ENCODE measurements around the gene EIF3L. TPM values are rescaled to one million over a fixed set of nuclear protein-coding genes. Genes with fewer than 3 reads are reported as not detected.

The EIF3L gene
- total RNA-seq, 2 experiments from 2014 or later: 632 to 670 TPM

DNA sequence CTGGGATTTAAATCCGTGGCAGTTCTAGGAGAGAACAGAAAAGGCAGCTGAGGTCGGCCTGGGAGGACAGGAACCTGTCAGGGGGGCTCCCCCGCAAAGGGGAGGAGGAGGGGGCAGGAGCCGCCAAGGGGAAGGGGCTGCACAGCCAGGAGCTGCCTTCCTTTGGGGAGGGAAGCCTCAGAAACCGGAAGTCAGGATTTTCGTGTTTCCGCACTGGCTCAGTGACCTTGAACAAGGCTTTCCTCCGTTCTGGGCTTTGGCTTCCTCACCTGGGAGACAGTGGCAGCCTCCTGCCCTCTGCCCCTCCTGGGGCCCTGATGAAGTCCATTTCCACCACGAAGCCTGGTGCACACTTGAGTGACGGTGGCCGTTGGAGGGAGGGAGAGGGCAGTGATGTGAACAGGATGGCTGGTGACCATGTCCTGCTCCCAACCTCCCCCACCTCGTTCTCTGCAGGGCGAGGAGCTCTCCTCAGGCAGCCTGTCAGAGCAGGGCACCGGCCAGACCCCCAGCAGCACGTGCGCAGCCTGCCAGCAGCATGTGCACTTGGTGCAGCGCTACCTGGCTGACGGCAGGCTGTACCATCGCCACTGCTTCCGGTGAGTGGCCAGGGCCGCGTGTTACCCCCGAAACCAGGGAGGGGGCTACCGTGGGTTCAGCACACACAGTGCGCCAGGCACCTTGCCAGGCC, 69.5 kb downstream of the EIF3L start:
- no peak overlapping the region for H3K4me3 Mint-ChIP-seq
- H3K4me1 Mint-ChIP-seq: peaks cover 5% of the 10 kb centered on the region
- no peak overlapping the region for H3K27ac Mint-ChIP-seq
- peaks cover 5% of the 10 kb centered on the region for H3K36me3 Mint-ChIP-seq (ENCODE audit: low read depth)
- no peaks in the 10 kb centered on the region for H3K9me3 Mint-ChIP-seq (ENCODE audit: low read depth)
- CTCF ChIA-PET: interaction anchor here (0.9 kb wide), 1 partner anchor 12 kb away, joined by 4 read pairs; no protein-coding TSS in a partner anchor
- intact Hi-C loops (cut with DNase I, micrococcal nuclease): no loop called here
- H3K27me3 Mint-ChIP-seq: no peaks in the 10 kb centered on the region
- POLR2A ChIA-PET: no interaction called here
- DNase-seq: no peak
- ATAC-seq: no peak

DNA sequence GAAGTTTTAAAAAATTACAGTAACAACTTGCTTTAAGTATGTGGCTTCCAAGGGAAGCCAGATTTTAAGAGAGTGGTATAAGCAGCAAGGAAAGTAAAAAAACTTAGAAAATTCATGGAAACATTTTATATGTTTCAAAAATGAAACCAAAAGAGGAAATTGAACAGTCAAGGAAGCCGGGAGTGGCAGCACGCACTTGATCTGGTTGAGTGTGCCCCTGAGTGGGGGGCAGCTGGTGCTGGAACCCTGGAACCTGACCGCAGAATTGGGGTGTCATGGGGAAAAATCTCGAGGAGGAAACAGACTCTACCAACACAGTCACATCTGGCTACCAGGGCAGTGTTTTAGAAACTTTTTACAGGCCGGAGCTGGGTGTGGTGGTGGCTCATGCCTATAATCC, 70.9 kb downstream of the EIF3L start:
- intact Hi-C loops (cut with DNase I, micrococcal nuclease): no loop called here
- no peak for ATAC-seq
- no peak for DNase-seq
- Mint-ChIP-seq H3K36me3 (ENCODE audit: low read depth) (peaks cover 5% of the 10 kb centered on the region), H3K4me1 (peaks cover 5% of the 10 kb centered on the region), H3K27me3 (no peaks in the 10 kb centered on the region), H3K27ac (peak overlapping the region; percentile 85), H3K9me3 (ENCODE audit: low read depth) (no peaks in the 10 kb centered on the region), H3K4me3 (peak overlapping the region; percentile 29)
- ChIA-PET CTCF (interaction anchor here (0.7 to 1.0 kb wide), 2 partner anchors 34 to 98 kb away, joined by 3 to 5 read pairs; partner anchors contain the start of gene POLR2F), POLR2A (no interaction called here)

DNA sequence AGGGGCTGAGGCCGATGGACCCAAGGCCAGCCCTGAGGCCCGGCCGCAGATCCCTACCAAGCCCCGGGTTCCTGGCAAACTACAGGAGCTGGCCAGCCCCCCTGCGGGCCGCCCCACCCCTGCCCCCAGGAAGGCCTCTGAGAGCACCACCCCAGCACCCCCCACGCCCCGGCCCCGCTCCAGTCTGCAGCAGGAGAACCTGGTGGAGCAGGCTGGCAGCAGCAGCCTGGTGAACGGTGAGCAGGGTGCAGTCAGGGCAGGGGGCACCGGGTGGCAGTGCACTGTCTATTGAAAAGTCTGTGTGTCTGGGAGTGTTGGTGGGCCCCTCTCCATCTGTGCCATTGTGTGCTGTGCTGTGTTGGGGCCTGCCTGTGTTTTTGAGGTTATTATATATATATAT, 73.0 kb downstream of the EIF3L start:
- Mint-ChIP-seq H3K4me1 (peaks cover 5% of the 10 kb centered on the region), H3K4me3 (no peak overlapping the region), H3K27me3 (no peaks in the 10 kb centered on the region), H3K9me3 (ENCODE audit: low read depth) (no peaks in the 10 kb centered on the region), H3K36me3 (ENCODE audit: low read depth) (peaks cover 5% of the 10 kb centered on the region), H3K27ac (no peak overlapping the region)
- ATAC-seq (no peak), DNase-seq (no peak)
- CTCF ChIA-PET: interaction anchor here (0.6 kb wide), 1 partner anchor 276 kb away, joined by 3 read pairs; no protein-coding TSS in a partner anchor
- intact Hi-C loops (cut with DNase I, micrococcal nuclease): no loop called here
- POLR2A ChIA-PET: no interaction called here

DNA sequence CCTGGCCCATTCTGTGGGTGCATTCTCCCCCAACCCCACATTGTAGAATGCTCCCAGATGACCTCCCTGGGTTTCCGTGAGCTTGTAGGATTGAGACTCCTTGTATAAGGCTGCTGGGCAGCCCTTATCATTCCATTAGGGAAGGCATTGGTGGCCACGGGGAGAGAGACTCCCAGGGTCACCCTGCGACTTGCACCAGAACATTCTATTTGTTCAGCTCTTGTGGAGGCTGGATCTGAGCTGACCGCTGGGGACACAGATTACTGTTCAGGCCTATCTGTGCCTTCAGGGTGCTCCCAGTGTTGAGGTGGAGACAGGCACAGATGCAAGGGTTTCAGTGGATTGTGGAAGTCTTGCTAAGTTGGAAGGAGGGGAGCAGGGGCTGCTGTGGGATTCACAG, 74.7 kb downstream of the EIF3L start:
- H3K4me1 Mint-ChIP-seq: peaks cover 5% of the 10 kb centered on the region
- H3K36me3 Mint-ChIP-seq (ENCODE audit: low read depth): peaks cover 8% of the 10 kb centered on the region
- H3K9me3 Mint-ChIP-seq (ENCODE audit: low read depth): no peaks in the 10 kb centered on the region
- H3K27me3 Mint-ChIP-seq: no peaks in the 10 kb centered on the region
- no peak overlapping the region for H3K27ac Mint-ChIP-seq
- intact Hi-C loops (cut with DNase I, micrococcal nuclease): no loop called here
- DNase-seq: no peak
- no peak overlapping the region for H3K4me3 Mint-ChIP-seq
- ChIA-PET CTCF (interaction anchor here (0.8 kb wide), 1 partner anchor 19 kb away, joined by 3 read pairs; no protein-coding TSS in a partner anchor), POLR2A (no interaction called here)
- no peak for ATAC-seq

DNA sequence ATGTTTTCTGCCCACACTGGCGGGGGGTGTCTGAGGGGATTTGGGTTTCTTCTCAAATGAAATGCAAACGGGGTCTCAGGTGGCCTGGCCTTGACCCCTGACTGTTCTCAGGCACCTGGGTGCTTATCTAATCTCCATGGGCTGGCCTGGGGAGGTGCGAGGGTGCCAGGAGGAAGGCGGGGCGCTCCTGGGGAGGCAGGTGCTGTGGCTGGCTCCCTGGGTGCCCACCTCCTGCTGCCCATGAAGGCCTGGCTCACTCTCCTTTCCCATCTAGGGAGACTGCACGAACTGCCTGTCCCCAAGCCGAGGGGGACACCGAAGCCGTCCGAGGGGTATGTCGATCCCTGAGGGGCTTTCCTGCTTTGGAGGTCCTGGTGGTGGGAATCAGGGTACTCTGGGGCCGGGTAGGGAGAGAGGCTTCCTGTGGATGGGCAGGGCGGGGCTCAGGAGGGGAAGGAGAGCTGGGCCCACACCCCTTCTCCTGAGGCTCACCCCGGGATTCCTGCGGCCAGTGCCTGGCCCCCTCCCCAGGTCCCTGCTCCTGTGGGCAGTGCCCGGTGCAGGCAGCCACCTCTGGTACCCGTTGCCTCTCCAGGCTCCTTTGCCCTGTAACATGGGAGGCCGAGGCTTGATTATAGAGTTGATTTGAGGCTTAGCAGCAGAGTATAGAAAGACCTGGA, 75.3 kb downstream of the EIF3L start:
- no peak overlapping the region for H3K27ac Mint-ChIP-seq
- DNase-seq: no peak
- ChIA-PET CTCF (interaction anchor here (0.8 to 1.5 kb wide), 2 partner anchors 19 to 29 kb away, joined by 3 read pairs; partner anchors contain the start of genes C22orf23 and POLR2F), POLR2A (no interaction called here)
- H3K27me3 Mint-ChIP-seq: no peaks in the 10 kb centered on the region
- no peak overlapping the region for H3K4me3 Mint-ChIP-seq
- H3K4me1 Mint-ChIP-seq: peaks cover 5% of the 10 kb centered on the region
- peaks cover 8% of the 10 kb centered on the region for H3K36me3 Mint-ChIP-seq (ENCODE audit: low read depth)
- H3K9me3 Mint-ChIP-seq (ENCODE audit: low read depth): no peaks in the 10 kb centered on the region
- no peak for ATAC-seq
- intact Hi-C loops (cut with DNase I, micrococcal nuclease): loop anchor here in 1 of 2 experiments (5.0 kb wide), 1 partner anchor 913 kb away; no protein-coding TSS in a partner anchor

DNA sequence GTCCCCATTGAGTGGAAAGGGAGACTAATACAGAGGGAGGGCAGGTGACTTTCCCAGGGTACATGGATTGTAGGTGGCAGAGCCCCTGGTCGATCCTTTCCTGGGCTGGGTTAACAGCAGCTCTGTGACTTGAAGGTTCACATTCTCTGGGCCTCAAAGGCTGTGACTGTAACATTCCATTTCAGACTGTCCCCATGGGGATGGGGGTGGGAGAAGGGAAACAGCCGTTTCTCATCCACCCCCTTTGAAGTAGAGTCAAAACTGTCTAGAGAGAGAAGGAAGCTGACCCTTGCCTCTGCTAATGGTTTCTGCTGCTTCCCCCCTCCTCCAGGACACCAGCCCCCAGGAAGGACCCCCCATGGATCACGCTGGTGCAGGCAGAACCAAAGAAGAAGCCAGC, 76.1 kb downstream of the EIF3L start:
- ChIA-PET POLR2A (no interaction called here), CTCF (interaction anchor here (1.5 kb wide), 1 partner anchor 29 kb away, joined by 3 read pairs; the partner anchor contains the start of genes C22orf23 and POLR2F)
- ATAC-seq (no peak), DNase-seq (no peak)
- no peak overlapping the region for H3K4me3 Mint-ChIP-seq
- peaks cover under 1% of the 10 kb centered on the region for H3K4me1 Mint-ChIP-seq
- intact Hi-C loops (cut with DNase I, micrococcal nuclease): loop anchor here in 1 of 2 experiments (5.0 kb wide), 1 partner anchor 912 kb away; no protein-coding TSS in a partner anchor
- no peaks in the 10 kb centered on the region for H3K9me3 Mint-ChIP-seq (ENCODE audit: low read depth)
- H3K27ac Mint-ChIP-seq: no peak overlapping the region
- no peaks in the 10 kb centered on the region for H3K27me3 Mint-ChIP-seq
- peaks cover 5% of the 10 kb centered on the region for H3K36me3 Mint-ChIP-seq (ENCODE audit: low read depth)

DNA sequence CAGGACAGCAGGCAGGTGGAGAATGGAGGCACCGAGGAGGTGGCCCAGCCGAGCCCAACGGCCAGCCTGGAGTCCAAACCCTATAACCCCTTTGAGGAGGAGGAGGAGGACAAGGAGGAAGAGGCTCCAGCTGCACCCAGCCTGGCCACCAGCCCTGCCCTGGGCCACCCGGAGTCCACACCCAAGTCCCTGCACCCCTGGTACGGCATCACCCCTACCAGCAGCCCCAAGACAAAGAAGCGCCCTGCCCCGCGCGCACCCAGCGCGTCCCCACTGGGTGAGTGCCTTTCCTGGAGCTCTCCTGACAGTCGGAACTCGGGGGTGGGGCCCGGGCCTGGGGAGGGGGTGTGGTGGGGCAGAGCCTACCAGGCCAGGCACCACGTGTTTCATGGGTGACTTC, 76.5 kb downstream of the EIF3L start:
- H3K27ac Mint-ChIP-seq: no peak overlapping the region
- no peaks in the 10 kb centered on the region for H3K9me3 Mint-ChIP-seq (ENCODE audit: low read depth)
- ChIA-PET POLR2A (no interaction called here), CTCF (interaction anchor here (1.5 kb wide), 1 partner anchor 28 kb away, joined by 3 read pairs; the partner anchor contains the start of genes C22orf23 and POLR2F)
- ATAC-seq (no peak), DNase-seq (no peak)
- no peaks in the 10 kb centered on the region for H3K27me3 Mint-ChIP-seq
- H3K4me3 Mint-ChIP-seq: no peak overlapping the region
- H3K4me1 Mint-ChIP-seq: no peaks in the 10 kb centered on the region
- intact Hi-C loops (cut with DNase I, micrococcal nuclease): loop anchor here in 1 of 2 experiments (5.0 kb wide), 1 partner anchor 912 kb away; no protein-coding TSS in a partner anchor
- peaks cover 5% of the 10 kb centered on the region for H3K36me3 Mint-ChIP-seq (ENCODE audit: low read depth)

DNA sequence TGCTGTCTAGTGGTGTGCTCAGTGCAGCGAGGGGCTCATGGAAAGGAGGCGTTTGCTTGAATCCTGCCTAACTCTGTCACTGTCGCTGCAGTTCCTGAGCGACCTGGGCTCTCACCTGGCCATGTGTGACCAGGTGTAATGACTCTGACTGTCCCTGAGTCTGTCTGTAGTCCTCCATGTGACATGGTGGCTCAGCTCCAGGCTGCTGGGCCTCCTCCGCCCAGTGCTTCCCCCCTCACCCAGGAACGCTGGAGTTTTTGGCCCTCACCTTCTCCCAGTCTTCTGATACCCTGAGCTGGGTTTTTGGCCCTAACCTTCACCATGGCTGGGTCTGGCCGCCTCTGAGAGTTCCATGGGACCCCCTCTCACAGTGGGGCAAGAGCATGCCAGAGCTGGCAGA, 77.1 kb downstream of the EIF3L start:
- peaks cover 5% of the 10 kb centered on the region for H3K36me3 Mint-ChIP-seq (ENCODE audit: low read depth)
- CTCF ChIA-PET: interaction anchor here (0.6 kb wide), 1 partner anchor 134 kb away, joined by 3 read pairs; no protein-coding TSS in a partner anchor

DNA sequence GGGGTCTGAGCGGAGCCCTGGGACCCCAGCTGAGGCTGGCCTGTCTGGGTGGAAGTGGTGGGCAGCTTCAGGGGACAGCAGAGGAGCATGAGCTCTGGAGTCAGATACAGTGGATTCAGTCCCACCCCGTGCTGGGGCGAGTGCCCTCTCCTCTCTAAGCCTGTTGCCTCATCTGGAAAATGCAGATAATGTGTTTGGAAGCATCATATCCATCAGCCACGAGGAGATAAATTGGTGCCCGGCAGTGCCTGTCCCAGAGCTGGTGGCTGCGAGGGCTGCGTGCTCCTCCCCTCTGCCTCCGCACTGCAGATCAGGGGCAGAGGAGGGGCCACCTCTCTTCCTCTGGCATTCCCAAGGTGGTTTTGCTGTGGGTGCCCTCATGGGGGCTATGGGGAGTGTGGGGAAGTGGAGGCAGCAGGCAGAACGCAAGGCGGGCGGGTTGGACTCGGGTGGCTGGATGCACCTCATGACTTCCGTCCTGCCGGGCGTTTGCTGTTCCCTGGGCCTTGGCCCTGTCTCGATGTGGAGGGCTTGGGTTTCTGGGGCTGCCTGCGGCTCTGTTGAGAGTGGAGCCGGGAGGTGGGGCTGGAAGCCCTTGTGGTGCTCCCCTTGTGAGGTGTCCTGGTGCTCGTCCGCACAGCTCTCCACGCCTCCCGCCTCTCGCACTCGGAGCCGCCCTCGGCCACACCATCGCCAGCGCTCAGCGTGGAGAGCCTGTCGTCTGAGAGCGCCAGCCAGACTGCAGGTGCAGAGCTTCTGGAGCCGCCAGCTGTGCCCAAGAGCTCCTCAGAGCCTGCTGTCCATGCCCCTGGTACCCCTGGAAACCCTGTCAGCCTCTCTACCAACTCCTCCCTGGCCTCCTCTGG, 77.8 kb downstream of the EIF3L start:
- intact Hi-C loops (cut with DNase I, micrococcal nuclease): loop anchor here in 1 of 2 experiments (5.0 kb wide), 1 partner anchor 910 kb away; no protein-coding TSS in a partner anchor
- Mint-ChIP-seq H3K9me3 (ENCODE audit: low read depth) (no peaks in the 10 kb centered on the region), H3K27me3 (no peaks in the 10 kb centered on the region), H3K36me3 (ENCODE audit: low read depth) (peaks cover 3% of the 10 kb centered on the region), H3K27ac (no peak overlapping the region), H3K4me3 (no peak overlapping the region), H3K4me1 (no peaks in the 10 kb centered on the region)
- CTCF ChIA-PET: interaction anchor here (0.6 to 1.1 kb wide), 2 partner anchors 16 to 133 kb away, joined by 3 read pairs; no protein-coding TSS in a partner anchor
- DNase-seq (no peak), ATAC-seq (no peak)
- POLR2A ChIA-PET: no interaction called here

More for the DNA sequence above, 77.1 kb downstream of the EIF3L start:
- no peak overlapping the region for H3K4me3 Mint-ChIP-seq
- H3K27me3 Mint-ChIP-seq: no peaks in the 10 kb centered on the region
- POLR2A ChIA-PET: no interaction called here
- H3K9me3 Mint-ChIP-seq (ENCODE audit: low read depth): no peaks in the 10 kb centered on the region
- intact Hi-C loops (cut with DNase I, micrococcal nuclease): loop anchor here in 1 of 2 experiments (5.0 kb wide), 1 partner anchor 911 kb away; no protein-coding TSS in a partner anchor
- ATAC-seq (no peak), DNase-seq (no peak)
- no peaks in the 10 kb centered on the region for H3K4me1 Mint-ChIP-seq
- no peak overlapping the region for H3K27ac Mint-ChIP-seq

DNA sequence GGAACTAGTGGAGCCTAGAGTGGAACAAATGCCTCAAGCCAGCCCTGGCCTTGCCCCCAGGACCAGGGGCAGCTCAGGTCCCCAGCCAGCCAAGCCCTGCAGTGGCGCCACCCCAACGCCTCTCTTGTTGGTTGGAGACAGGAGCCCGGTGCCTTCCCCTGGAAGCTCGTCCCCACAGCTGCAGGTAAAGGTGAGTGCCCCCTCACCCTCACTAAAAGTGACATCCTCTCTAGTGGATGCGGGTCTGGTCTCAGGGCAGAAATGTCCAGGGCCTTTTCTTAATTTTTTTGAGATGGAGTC, 78.4 kb downstream of the EIF3L start:
- no peaks in the 10 kb centered on the region for H3K4me1 Mint-ChIP-seq
- DNase-seq (no peak), ATAC-seq (no peak)
- no peak overlapping the region for H3K4me3 Mint-ChIP-seq
- intact Hi-C loops (cut with DNase I, micrococcal nuclease): loop anchor here in 1 of 2 experiments (5.0 kb wide), 1 partner anchor 910 kb away; no protein-coding TSS in a partner anchor
- H3K27ac Mint-ChIP-seq: no peak overlapping the region
- H3K27me3 Mint-ChIP-seq: no peaks in the 10 kb centered on the region
- H3K36me3 Mint-ChIP-seq (ENCODE audit: low read depth): peaks cover 3% of the 10 kb centered on the region
- CTCF ChIA-PET: interaction anchor here (1.1 kb wide), 1 partner anchor 16 kb away, joined by 3 read pairs; no protein-coding TSS in a partner anchor
- POLR2A ChIA-PET: no interaction called here
- no peaks in the 10 kb centered on the region for H3K9me3 Mint-ChIP-seq (ENCODE audit: low read depth)

DNA sequence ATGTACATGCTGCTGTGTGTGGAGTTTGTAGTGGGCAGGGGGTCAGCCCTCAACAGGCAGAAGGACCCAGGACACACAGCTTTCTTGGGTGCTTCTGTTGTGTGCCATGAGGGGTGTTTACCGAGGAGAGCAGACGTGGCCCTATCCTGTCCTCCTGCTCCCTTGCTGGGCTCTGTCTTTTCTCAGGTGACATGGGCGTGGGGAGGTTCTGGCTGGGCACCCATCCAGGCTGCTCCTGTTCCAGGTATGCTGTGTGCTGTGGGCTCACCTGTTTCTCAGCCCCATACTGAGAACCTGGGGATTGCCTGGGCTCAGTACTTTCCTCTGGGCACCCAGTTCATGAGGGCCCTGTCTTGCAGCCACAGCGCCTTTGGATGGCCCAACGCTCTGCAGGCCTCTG, 80.2 kb downstream of the EIF3L start:
- Mint-ChIP-seq H3K4me1 (peaks cover 11% of the 10 kb centered on the region), H3K27ac (no peak overlapping the region), H3K9me3 (ENCODE audit: low read depth) (no peaks in the 10 kb centered on the region), H3K4me3 (no peak overlapping the region), H3K27me3 (no peaks in the 10 kb centered on the region), H3K36me3 (ENCODE audit: low read depth) (peaks cover 3% of the 10 kb centered on the region)
- no peak for ATAC-seq
- CTCF ChIA-PET: interaction anchor here (0.5 kb wide), 1 partner anchor 322 kb away, joined by 4 read pairs; no protein-coding TSS in a partner anchor
- intact Hi-C loops (cut with DNase I, micrococcal nuclease): loop anchor here in 1 of 2 experiments (5.0 kb wide), 1 partner anchor 908 kb away; no protein-coding TSS in a partner anchor
- DNase-seq: no peak
- POLR2A ChIA-PET: no interaction called here
